ENCODE results near the gene PTBP1.

The PTBP1 gene

DNA sequence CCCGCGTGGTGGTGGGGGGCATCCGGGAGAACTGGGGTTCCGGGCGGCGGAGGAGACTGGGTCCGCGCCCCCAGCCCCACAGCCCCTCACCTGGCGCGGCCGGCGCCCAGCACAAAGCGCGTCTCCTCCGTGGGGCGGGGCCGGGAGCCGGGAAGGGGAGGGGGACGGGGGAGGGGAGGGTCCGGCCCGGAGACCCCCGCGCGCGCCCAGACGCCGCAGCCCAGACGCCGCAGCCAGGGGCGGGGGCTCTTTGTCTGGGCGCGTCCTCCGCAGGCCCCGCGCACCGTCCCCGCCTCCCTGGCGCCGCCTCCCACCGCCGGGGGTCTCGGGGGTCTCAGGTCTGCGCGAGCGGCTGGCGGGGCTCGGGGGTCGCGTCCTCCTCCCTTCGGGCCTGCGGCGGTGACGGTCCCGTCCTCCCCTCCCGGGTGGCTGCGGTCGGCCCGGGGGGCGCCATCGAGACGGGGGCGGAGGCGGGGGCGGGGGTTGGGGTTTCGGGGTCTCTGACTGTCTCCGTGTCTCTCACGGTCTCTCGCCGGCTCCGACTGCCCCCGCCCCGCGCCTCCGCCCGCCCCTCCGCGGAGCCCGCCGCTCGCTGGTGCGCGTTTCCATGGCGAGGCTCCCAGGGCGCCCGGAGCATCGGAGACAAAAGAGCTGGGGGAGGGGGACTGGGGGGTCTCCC, 24.7 kb downstream of the PTBP1 start, which contains the start of gene PLPPR3:
PLPPR3 (minus strand) TSS at position 131 of the 679 bp plus-strand sequence. CDS start 396 bp downstream, outside the sequence.
- TF ChIP-seq EZH2 (IDR thresholded peaks at IDR 0.05; ENCODE audit: borderline replicate concordance, low read length): no peak
- TF ChIP-seq, protein P1, sequence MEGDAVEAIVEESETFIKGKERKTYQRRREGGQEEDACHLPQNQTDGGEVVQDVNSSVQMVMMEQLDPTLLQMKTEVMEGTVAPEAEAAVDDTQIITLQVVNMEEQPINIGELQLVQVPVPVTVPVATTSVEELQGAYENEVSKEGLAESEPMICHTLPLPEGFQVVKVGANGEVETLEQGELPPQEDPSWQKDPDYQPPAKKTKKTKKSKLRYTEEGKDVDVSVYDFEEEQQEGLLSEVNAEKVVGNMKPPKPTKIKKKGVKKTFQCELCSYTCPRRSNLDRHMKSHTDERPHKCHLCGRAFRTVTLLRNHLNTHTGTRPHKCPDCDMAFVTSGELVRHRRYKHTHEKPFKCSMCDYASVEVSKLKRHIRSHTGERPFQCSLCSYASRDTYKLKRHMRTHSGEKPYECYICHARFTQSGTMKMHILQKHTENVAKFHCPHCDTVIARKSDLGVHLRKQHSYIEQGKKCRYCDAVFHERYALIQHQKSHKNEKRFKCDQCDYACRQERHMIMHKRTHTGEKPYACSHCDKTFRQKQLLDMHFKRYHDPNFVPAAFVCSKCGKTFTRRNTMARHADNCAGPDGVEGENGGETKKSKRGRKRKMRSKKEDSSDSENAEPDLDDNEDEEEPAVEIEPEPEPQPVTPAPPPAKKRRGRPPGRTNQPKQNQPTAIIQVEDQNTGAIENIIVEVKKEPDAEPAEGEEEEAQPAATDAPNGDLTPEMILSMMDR (IDR thresholded peaks at IDR 0.05; ENCODE audit: low read length): no peak
- Histone ChIP-seq H3K36me3 (ENCODE audit: insufficient read depth, low read length) (no peaks in the 10 kb centered on the region), H3K4me2 (ENCODE audit: low read length) (no peak within 1 kb of the TSS), H3K79me2 (ENCODE audit: insufficient read depth, low read length) (no peaks in the 10 kb centered on the region), H3K9me3 (ENCODE audit: low read length) (no peaks in the 10 kb centered on the region), H3K9ac (ENCODE audit: low read length) (no peak within 1 kb of the TSS), H3K9me2 (ENCODE audit: low read depth, low read length) (no peaks in the 10 kb centered on the region), H2AFZ (ENCODE audit: low read length) (no peak within 1 kb of the TSS), H3F3A (ENCODE audit: insufficient read depth, low read length) (no peaks in the 10 kb centered on the region), H3K27me3 (ENCODE audit: insufficient read depth, low read length) (peaks cover 4% of the 10 kb centered on the region; the same call in 1 of the 2 replicates), H4K20me1 (ENCODE audit: insufficient read depth, low read length) (no peaks in the 10 kb centered on the region), H3K27ac (ENCODE audit: low read depth, low read length, poor library complexity, severe bottlenecking) (no peak within 1 kb of the TSS), H3K4me3 (ENCODE audit: low read depth, low read length, poor library complexity, severe bottlenecking) (no peak within 1 kb of the TSS), H3K4me1 (ENCODE audit: insufficient read depth, low read length, severe bottlenecking) (no peaks in the 10 kb centered on the region)

DNA sequence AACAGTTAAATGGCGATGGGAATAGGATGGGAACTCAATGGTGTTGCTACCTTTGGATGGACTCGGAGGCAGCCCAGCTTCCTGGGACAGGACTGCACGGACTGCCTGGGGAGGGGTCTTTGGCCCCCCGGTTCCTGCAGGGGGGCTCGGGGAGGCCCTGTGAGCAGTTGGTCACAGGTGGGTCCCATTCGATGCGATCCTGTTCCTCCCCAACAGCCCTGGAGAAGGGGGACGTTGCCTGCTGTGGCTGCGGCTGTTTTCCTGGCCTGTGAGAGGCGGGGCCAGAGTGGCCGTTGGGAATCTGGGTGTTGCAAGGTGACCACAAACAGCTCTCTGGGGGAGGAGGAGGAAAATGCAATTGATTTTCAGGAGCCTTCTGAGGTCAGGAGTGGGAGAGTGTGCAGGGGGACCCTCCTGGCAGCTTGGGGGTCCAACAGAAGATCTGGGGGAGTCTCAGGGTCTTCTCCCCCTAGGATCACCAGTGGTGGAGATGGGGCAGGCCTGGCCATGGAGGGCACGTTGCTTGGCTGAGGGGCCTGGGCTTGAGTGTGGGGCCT, 26.4 kb downstream of the PTBP1 start:
- H3F3A ChIP-seq (ENCODE audit: insufficient read depth, low read length): no peaks in the 10 kb centered on the region
- no peaks in the 10 kb centered on the region for H3K79me2 ChIP-seq (ENCODE audit: insufficient read depth, low read length)
- no peak overlapping the region for H3K4me3 ChIP-seq (ENCODE audit: low read depth, low read length, poor library complexity, severe bottlenecking)
- H3K4me2 ChIP-seq (ENCODE audit: low read length): no peak overlapping the region
- no peaks in the 10 kb centered on the region for H3K9me3 ChIP-seq (ENCODE audit: low read length)
- TF ChIP-seq EZH2 (IDR thresholded peaks at IDR 0.05; ENCODE audit: borderline replicate concordance, low read length): no peak
- TF ChIP-seq, protein P1 (IDR thresholded peaks at IDR 0.05; ENCODE audit: low read length): no peak
- H3K27me3 ChIP-seq (ENCODE audit: insufficient read depth, low read length): peaks cover 4% of the 10 kb centered on the region; the same call in 1 of the 2 replicates
- H4K20me1 ChIP-seq (ENCODE audit: insufficient read depth, low read length): no peaks in the 10 kb centered on the region
- H3K36me3 ChIP-seq (ENCODE audit: insufficient read depth, low read length): no peaks in the 10 kb centered on the region
- H3K4me1 ChIP-seq (ENCODE audit: insufficient read depth, low read length, severe bottlenecking): no peaks in the 10 kb centered on the region
- H3K27ac ChIP-seq (ENCODE audit: low read depth, low read length, poor library complexity, severe bottlenecking): no peak overlapping the region
- no peaks in the 10 kb centered on the region for H3K9me2 ChIP-seq (ENCODE audit: low read depth, low read length)
- no peak overlapping the region for H2AFZ ChIP-seq (ENCODE audit: low read length)
- no peak overlapping the region for H3K9ac ChIP-seq (ENCODE audit: low read length)

DNA sequence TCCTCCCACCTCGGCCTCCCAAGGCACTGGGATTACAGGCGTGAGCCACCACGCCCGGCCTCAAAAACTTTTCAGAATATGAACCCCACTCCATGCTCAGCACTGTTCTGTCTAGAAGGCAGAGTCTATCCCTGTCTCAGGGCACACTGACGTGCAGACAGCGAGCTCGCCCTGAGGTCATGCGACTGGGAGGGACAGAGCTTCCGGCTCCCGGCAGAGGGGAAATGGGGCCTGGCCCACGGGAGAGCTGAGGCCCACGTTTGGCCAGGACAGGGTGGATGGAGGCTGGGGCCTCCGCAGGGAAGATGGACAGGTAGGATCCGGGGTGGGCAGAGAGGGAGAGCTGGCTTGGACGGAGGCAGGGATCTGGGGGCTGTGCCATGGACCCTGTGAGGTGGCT, 27.6 kb downstream of the PTBP1 start:
- Histone ChIP-seq H3K27me3 (ENCODE audit: insufficient read depth, low read length) (peaks cover 4% of the 10 kb centered on the region; the same call in 1 of the 2 replicates), H3K27ac (ENCODE audit: low read depth, low read length, poor library complexity, severe bottlenecking) (no peak overlapping the region), H3K9ac (ENCODE audit: low read length) (no peak overlapping the region), H2AFZ (ENCODE audit: low read length) (no peak overlapping the region), H3F3A (ENCODE audit: insufficient read depth, low read length) (no peaks in the 10 kb centered on the region), H3K4me1 (ENCODE audit: insufficient read depth, low read length, severe bottlenecking) (no peaks in the 10 kb centered on the region), H3K79me2 (ENCODE audit: insufficient read depth, low read length) (no peaks in the 10 kb centered on the region), H3K9me3 (ENCODE audit: low read length) (no peaks in the 10 kb centered on the region), H3K36me3 (ENCODE audit: insufficient read depth, low read length) (no peaks in the 10 kb centered on the region), H3K4me3 (ENCODE audit: low read depth, low read length, poor library complexity, severe bottlenecking) (no peak overlapping the region), H3K9me2 (ENCODE audit: low read depth, low read length) (no peaks in the 10 kb centered on the region), H3K4me2 (ENCODE audit: low read length) (no peak overlapping the region), H4K20me1 (ENCODE audit: insufficient read depth, low read length) (no peaks in the 10 kb centered on the region)
- TF ChIP-seq EZH2 (IDR thresholded peaks at IDR 0.05; ENCODE audit: borderline replicate concordance, low read length): no peak
- TF ChIP-seq, protein P1 (IDR thresholded peaks at IDR 0.05; ENCODE audit: low read length): no peak
